AG04450 (cell line): ENCODE data around the gene TBXA2R. TPM values are rescaled to one million over a fixed set of nuclear protein-coding genes. Genes with fewer than 3 reads are reported as not detected.

Source experiments
- CTCF ChIA-PET: fragments of 300-600, 350-600 bp; formaldehyde crosslinking; extraction: SDS; loops from one replicate; lab custom pipeline; 2022; ENCODE audit warnings: antibody characterized with exemption, inconsistent platforms; lab: Charles Lee
- POLR2A ChIA-PET: fragments of 350-600 bp; formaldehyde crosslinking; extraction: SDS; loops from one replicate; lab custom pipeline; 2021; ENCODE audit warnings: antibody characterized with exemption, inconsistent platforms; lab: Yijun Ruan, JAX
- DNase-seq: peaks from one replicate; pipeline ENCODE4 v3.0.0-alpha.2; 2011; ENCODE audit warnings: low read depth, low spot score
- H3K27ac ChIP-seq: one replicate; pipeline ENCODE4 v1.5.1; 2012; ENCODE audit warnings: low read depth, low read length, control low read depth
- H3K27me3 ChIP-seq: one replicate; pipeline ENCODE4 v1.6.0; 2012; ENCODE audit warnings: low read length; ENCODE audit not compliant: control insufficient read depth, insufficient read depth
- H3K4me3 ChIP-seq: 2 replicates; pipeline ENCODE4 v1.5.1; 2011; ENCODE audit warnings: mild to moderate bottlenecking, low read depth, low read length, control low read depth
- H3K9me3 ChIP-seq: 2 replicates; pipeline ENCODE4 v1.5.1; 2012; ENCODE audit warnings: low read length; ENCODE audit not compliant: control insufficient read depth, insufficient read depth
- polyA plus RNA-seq: library from polyadenylated mRNA; depleted of rRNA; stranded (reverse); fragments of >200 nt; gene quantifications from 2 replicates; pipeline ENCODE4 v1.2.3, GENCODE V29; 2011
- TF ChIP-seq, protein P1 (sequence below): IDR thresholded peaks from 2 replicates; pipeline ENCODE4 v1.5.1; 2011; ENCODE audit warnings: low read depth, low read length, control low read depth, inconsistent platforms

TBXA2R gene
- polyA plus RNA-seq, 1 experiment: 0.84 TPM

DNA sequence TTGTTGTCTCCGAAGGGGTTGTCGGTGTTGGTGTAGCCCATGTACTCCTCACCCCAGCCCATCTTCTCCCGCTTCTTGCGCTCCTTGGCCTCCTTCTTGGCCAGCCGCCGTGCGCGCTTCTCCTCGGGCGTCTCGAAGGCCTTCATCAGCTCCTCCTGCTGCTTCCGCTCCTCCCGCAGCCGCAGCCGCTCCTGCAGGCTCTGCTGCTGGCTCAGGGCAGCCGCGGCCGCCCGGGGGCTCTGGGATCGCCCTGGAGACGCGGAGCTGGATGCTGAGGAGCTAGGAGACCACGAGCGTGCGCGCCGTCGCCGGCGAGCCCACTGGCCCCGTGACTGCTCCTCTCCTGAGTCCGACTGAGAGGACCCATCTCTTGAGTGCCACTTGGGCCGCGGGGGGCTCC, 17.0 kb upstream of the TBXA2R start:
- H3K4me3 ChIP-seq: no peak overlapping the region
- no peak for DNase-seq
- POLR2A ChIA-PET: no interaction called here
- CTCF ChIA-PET: no interaction called here
- H3K27ac ChIP-seq: no peak overlapping the region
- no peaks in the 10 kb centered on the region; the same call in 1 of the 2 replicates for H3K9me3 ChIP-seq
- TF ChIP-seq, protein P1, sequence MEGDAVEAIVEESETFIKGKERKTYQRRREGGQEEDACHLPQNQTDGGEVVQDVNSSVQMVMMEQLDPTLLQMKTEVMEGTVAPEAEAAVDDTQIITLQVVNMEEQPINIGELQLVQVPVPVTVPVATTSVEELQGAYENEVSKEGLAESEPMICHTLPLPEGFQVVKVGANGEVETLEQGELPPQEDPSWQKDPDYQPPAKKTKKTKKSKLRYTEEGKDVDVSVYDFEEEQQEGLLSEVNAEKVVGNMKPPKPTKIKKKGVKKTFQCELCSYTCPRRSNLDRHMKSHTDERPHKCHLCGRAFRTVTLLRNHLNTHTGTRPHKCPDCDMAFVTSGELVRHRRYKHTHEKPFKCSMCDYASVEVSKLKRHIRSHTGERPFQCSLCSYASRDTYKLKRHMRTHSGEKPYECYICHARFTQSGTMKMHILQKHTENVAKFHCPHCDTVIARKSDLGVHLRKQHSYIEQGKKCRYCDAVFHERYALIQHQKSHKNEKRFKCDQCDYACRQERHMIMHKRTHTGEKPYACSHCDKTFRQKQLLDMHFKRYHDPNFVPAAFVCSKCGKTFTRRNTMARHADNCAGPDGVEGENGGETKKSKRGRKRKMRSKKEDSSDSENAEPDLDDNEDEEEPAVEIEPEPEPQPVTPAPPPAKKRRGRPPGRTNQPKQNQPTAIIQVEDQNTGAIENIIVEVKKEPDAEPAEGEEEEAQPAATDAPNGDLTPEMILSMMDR: no peak
- no peaks in the 10 kb centered on the region for H3K27me3 ChIP-seq

DNA sequence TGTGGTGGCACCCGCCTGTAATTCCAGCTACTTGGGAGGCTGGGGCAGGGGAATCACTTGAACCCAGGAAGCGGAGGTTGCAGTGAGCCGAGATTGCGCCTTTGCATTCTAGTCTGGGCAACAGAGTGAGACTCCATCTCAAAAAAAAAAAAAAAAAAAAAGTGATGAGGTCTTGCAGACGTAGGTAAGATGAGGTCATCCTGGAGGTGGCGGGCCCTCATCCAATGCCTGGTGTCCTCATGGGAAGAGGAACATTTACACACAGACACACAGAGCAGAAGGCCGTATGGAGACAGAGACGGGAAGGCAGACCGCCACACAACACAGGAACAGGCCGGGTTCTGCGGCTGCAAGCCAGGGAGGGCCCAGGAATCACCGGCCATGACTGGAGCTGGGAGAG, 15.5 kb upstream of the TBXA2R start:
- POLR2A ChIA-PET: no interaction called here
- CTCF ChIA-PET: no interaction called here
- DNase-seq: no peak
- H3K27me3 ChIP-seq: no peaks in the 10 kb centered on the region
- TF ChIP-seq, protein P1: no peak
- H3K27ac ChIP-seq: no peak overlapping the region
- H3K4me3 ChIP-seq: no peak overlapping the region
- no peaks in the 10 kb centered on the region; the same call in 1 of the 2 replicates for H3K9me3 ChIP-seq

DNA sequence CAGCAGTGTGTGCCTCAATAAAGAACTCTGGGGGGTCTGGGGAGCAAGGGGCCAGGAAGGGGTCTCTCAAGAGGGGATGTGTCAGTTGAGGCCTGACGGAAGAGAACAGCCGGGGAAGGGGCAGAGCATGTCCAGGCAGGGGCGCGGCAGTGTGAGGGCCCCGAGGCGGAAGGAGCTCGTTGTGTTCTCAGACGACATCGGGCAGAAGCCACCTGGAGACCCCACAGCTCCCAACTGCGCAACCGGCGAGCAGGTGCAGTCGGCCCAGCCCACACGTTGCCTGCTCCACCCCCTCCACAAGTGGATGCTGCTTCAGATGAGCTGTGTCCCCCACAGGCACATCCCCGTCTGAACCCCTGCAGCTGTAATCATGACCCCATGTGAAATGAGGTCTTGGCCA, 15.0 kb upstream of the TBXA2R start:
- Histone ChIP-seq H3K27me3 (no peaks in the 10 kb centered on the region), H3K4me3 (no peak overlapping the region), H3K9me3 (no peaks in the 10 kb centered on the region; the same call in 1 of the 2 replicates), H3K27ac (no peak overlapping the region)
- ChIA-PET POLR2A (no interaction called here), CTCF (no interaction called here)
- DNase-seq: no peak
- TF ChIP-seq, protein P1: no peak

DNA sequence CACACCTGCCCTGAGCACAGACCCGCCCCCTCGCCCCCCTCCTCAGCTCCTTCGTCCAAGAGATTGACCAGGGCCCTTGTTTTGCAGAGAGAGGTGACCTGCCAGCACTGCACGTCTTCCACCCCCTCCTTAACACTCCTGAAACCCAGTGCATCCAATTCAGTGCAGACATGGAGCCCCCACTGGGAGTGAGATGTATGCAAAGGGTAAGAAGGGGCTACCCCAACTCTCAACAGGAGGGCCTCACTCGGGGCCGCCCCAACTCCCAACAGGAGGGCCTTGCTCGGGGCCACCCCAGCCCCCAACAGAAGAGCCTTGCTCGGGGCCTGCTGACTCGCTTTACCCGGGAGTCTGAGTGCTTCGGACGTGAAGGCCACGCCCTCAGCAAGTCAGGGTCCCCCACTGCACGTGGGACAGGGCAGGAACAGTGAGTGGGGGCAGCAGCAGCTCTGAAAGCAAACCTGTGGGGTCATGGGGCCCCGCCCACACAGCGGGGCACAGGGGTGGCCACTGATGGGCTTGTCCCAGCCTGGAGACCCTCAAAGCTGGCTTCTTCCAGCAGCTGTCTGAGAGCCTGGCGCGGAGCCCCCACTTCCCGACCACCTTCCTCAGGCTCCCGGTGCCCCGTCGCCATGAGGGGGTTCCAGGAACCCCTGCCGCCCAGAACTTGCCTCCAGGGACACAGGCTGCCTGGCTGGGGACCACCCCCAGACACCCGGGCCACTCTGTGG, 14.3 kb upstream of the TBXA2R start:
- TF ChIP-seq, protein P1: no peak
- no peaks in the 10 kb centered on the region for H3K27me3 ChIP-seq
- no peak overlapping the region for H3K4me3 ChIP-seq
- ChIA-PET POLR2A (no interaction called here), CTCF (no interaction called here)
- H3K9me3 ChIP-seq: no peaks in the 10 kb centered on the region; the same call in 1 of the 2 replicates
- H3K27ac ChIP-seq: no peak overlapping the region
- no peak for DNase-seq

DNA sequence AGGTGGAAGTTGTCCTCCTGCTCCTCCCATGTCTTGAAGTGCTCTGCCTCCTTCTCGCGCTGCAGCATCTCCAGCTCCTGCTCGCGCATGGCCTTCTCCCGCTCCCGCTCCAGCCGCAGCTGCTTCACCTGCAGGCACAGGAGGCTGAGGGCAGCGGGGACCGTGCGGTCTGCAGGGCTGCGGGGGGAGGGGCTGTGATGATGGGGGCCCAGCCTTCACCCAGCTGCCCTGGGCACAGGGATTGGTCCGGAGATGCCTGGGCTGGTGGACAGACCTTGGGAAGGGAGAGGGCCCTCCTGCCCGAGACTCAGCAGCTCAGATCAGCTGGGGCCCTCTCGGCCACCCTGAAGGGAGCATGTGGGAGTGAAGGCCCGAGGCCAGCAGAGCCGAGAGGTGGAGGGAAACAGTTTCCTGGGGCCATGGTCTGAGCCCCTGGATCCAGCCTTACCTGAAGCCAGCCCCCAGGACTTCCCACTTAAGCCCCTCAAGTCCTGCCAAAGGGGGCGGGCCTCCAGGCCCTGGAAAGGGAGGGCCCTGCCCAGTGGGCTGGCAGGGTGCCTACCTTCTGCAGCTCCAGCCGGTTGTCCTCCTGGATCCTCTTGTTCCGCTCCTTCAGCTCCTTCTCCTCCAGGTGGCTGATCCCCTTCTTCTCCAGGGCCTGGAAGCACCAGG, 13.6 kb upstream of the TBXA2R start:
- ChIA-PET POLR2A (no interaction called here), CTCF (interaction anchor here (1.8 kb wide), 1 partner anchor 315 kb away, joined by 8 read pairs; no protein-coding TSS in a partner anchor)
- Histone ChIP-seq H3K27ac (no peak overlapping the region), H3K27me3 (no peaks in the 10 kb centered on the region), H3K4me3 (no peak overlapping the region), H3K9me3 (no peaks in the 10 kb centered on the region; the same call in 1 of the 2 replicates)
- DNase-seq: no peak
- TF ChIP-seq, protein P1: no peak
